ENCODE results near the gene POU2AF1.

The POU2AF1 gene

DNA sequence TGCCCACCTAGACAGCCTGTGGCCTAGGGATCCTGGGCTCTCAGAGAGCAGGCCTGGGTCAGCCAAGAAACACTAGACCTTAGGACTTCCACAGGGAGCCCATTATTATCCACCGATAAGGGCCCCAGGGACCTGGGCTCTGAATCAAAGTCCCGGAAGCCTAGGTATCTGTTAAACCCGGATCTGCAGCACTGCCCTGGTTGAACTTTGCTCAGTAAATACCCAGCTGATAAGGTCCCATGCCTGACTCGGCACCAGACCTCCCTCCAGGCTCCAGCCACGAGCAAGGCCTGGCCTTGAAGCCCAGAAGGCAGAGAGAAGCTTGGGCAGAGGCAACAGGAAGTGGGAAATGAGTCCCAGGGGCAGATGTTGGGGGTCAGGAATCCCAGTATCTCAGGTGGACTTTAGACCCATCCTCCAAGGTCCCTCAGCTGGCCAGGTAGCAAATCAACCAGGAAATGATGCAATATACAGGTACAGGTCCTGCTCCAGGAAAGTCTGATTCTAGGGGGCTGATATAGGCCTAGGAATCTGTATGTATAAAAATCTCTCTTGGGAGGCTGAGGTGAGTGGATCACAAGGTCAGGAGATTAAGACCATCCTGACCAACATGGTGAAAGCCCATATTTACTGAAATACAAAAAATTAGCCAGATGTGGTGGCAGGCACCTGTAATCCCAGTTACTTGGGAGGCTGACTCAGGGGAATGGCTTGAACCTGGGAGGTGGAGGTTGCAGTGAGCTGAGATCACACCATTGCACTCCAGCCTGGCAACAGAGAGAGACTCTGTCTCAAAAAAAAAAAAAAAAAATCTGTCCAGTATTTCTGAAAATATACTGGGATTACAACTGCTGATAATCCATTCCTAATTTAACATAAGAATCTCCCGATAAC is 18.7 kb downstream of the POU2AF1 start:
- no peak for DNase-seq

DNA sequence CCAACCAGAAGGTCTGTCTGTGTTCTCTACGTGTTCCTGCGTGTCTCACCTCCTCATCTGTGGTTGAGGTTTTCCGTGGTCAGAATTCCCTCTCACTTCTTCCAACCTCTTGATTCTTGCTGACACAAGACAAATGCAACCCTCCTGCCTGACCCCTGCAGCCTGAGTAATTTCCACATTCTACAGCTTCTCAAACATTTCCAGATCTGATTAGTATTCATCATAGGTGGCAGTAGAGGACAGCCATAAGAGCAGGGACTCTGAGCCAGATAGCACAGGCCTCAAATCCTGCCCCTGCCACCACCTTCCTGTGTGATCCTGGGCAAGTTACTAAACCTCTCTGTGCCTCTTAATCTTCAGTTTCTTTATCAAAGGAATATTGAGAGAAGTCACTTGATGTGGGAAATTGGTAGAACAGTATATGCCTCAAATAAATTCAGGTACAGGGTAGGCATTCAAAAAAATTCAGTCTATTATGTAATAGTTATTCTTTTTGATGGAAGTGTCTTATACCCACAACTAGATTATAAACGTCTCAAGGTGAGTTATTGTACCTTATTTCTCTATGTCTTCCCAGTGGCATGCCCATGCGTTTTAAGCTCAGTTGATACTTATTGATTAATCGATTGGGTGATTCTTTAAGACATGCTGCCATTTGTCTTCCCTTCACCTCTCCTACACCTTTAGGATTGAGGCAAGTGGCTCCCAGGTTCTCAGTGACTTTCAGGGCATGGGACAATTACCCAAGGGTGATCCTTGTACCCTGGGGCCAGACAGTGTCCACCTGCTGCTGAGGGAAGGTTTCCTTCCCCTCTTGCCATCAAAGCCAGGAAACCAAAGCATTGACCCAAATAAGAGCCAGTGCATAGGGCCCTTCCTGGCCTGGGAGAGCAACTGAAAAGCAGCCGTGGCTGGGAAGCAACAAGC is 19.6 kb downstream of the POU2AF1 start:
- no peak for DNase-seq

DNA sequence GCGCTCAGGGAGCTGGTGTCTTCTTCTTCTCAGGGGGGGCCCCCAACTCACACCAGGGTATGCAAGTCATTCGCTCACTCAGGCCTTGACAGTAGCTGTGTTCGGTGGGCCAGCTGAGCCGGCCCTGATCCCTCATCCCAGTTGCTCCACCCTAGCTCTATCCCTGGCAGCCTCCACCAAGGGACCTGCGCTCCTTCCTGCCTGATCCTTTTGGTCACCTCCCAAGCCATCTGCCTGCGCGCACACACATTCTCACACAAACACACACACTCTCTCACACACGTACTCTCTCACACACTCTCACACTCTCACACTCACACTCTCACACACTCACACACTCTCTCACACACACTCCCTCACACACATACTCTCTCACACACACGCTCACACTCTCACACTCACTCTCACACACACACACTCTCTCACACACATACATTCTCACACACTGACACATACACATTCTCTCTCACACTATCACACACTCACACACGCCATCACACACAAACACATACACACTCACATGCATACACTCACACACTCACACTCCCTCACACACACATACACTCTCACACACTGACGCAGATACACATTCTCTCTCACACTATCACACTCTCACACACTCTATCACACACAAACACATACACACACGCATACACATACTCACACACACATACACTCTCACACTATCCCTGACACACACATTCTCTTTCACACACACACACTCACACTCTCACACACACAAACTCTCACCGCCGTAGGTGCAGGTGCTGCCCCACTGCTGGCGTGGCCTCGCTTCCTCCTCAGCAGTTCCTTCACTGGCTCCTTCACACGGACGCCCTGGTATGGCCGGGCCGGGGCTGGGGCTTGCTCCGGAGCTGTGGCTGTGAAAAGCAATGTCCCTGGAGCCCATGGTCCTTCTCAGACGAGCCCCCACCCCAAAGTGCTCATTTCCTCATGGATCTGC is 20.8 kb downstream of the POU2AF1 start:
- DNase-seq = no peak

DNA sequence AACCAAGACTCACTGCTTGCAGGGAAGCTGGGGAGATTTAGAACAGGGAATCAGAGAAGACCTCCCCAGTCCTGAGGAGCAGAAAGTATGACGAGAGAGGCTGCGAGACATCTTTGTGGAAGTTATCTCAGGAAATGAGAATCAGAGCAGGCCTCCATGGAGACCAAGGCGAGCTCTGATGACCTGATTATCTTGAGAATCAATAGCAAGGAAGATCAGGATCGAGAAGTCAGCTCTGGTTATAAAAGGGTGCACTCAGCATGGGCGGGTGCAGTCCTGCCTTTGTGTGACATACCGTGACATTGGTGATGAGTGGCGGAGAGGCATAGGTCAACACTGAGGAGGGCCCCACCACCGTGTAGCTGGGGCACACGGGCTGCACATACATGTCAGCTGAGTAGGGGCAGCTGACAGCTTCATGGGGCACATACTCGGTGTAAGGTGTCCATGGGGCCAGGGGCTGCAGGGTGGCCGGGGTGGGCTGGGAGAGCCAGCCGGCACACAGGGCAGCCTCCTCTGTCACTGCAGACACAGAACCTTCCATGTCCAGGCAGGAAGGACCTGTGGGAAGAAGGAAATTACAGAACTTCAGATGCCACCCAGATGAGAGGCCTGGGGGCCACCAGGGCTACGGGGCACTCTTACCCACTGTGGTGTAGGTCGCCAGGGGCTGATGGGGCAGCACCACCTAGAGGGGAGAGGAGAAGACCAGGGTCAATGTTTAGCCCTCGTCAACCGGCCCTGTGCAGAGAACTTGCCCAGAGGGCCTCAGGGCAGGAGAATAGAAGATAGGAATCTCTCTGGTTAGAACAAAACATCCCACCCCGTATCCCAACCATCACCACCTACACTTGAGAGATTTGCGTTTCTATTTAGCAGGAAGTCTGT is 21.7 kb downstream of the POU2AF1 start:
- DNase-seq = no peak

DNA sequence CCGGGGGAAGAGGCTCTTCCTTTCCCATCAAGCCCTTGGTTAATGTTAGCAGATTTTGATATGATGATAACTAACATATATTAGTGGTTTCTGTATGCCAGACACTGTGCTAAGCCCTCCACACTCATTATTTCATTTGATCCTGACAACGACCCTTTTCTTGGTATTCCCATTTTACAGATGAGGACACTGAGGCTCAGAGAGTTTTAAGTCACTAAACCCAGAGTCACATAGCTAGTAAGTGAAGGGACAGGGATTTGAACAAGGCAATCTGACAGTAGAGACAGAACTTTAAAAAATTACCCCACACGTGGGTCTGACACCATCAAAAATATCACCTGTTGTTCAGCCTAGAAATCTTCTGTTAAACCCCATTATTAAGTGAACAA is 22.4 kb downstream of the POU2AF1 start:
- DNase-seq = no peak

DNA sequence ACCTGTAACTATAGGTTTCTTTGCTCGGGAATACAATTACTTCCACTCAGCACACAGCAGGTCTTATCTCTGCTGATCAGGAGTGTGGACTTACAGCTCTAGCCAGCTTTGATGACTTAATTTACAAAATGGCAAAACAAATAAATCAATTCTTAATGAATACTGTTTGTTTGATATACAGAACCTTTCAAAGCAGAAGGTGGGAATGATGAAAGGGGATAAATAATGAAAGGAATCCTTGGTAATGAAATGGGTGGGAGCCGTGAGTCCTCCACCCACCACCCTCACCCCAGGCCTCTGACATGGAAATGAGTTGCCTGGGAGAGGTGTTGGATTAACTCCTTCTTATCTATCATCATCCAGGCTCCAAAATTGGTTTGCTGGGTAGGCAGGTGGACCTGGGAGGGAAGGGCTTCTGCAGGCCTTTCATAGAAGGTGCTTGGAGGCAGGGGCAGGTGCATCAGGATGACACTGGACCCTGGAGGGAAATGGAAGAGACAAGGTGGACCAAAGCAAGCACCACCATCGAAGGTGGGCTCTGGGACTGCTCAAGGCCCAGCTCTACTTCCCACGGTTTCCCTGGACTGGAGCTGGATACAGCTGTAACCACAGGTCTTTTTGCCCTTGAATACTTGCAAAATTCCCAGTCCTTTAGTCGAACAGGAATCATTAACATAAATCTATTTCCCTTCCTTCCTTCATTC is 23.0 kb downstream of the POU2AF1 start:
- DNase-seq = no peak

DNA sequence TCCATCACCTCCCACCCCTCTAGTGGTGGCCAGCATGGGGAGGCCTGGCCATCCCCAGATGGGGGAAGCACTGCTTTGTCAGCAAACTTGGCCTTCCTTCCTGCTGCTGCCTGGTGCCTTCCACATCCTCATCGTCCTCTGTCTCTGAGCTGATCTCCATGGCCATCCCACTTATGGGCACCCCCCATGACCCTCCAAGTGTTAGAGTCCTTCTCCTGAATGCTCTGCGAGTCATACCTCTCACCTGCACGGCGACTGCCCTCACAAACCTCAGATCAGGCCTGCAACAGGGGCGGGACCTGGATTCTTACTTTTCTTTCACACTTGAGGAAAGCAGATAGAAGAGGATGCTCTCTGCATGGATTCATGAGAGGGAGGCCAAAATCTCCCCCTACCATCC is 24.0 kb downstream of the POU2AF1 start:
- DNase-seq = no peak

DNA sequence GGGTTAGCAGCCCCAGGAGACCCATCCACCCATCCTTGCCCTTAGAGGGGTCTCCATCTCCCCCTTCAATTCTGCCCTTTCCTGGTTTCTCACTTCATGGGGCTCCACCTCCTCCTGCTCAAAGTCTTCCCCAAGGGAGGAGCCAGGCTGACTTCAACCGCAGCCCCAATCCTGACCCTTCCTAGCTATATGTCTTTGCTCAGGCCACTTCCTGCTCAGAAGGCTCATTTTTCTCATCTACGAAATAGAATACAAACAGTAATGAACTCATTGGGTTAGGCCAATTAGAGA is 24.5 kb downstream of the POU2AF1 start:
- no peak for DNase-seq

DNA sequence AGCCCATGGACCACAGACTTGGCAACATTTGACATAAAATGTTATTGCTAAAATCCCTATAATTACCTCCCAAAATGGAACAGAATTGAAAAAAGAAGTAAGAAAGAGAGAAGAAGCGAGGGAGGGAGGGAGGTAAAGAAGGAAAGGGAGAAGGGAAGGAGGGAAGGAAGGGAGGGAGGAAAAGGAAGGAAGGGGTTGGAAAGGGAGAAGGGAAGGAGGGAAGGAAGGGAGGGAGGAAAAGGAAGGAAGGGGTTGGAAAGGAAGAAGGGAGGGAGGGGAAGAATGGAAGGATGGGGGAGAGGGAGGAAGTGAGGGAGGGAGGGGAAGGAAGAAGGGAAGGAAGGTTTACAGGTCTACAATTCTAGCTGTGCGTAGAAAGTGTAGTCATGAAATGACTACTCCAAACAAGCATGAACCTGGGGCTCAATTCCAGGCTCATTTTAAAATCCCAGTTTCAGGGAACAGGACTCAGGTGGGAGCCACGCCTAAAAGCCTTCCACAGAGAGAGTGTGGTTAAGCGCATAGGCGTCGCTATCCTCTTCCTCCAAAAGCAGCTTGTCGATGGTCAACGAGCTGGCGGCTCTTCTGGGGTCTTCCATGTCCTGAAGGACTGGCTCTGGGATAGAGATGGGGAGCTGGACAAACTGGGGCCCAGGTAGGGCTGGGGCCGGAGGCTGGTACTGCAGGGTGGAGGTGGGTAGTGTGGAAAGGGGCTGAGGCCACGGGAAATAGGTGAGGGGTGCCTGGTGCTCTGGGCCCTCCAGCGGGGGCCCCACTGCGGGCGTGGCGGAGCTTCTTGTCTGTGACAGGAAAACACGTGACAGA is 25.1 kb downstream of the POU2AF1 start:
- no peak for DNase-seq

DNA sequence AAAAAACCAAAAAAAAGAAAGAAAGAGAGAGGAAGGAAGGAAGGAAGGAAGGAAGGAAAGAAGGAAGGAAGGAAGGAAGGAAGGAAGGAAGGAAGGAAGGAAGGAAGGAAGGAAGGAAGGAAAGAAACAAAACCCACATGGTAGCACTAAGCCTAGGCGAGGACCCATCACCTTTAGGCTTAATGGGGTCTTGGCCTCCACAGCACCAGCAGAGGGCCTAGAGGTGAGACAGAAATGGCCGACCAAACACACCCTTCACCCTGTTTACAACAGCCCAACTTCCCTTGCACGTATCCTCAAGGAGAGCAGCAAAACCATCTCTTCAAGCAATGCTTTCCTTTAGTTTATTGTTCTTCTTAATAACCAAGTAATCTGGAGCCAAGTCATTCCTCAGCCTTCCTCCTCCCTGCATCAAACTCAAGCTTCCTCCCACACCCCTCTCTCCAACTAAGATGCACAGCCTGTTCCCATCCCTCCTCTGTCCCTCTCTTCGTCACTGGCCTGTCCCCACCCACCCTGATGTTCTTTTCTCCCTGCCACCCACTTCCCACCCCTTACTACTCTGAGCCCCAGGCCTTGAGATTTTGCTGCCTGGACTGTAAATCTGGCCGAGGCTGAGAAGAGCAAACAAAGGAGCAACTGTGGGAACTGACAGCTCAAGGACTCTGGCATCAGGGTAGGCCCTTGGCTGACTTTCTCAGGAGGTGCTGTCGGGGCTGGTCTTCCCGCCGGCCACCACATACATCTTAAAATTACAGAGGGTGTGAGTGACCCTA is 26.0 kb downstream of the POU2AF1 start:
- no peak for DNase-seq

DNA sequence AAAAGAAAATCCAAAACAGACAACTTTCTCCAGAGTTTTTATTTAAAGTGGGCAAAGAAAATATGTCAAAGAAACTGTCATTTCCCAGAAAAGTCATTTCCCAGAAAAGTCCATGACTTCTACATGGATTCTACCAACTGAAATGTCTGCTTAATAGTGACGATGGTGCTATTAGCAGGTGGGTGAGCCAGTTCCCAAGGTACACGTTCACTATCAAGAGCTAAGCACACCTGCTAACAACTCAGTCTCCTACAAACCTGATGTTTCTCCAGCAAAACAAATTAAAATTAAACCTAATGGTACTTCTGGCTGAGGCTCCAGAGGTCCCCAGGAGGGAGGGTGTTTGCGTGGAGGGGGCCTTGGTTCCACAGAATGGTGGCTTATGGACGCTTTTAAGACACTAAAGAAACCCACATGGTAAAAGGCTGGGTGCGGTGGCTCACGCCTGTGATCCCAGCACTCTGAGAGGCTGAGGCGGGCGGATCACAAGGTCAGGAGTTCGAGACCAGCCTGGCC is 26.8 kb downstream of the POU2AF1 start:
- DNase-seq = no peak

DNA sequence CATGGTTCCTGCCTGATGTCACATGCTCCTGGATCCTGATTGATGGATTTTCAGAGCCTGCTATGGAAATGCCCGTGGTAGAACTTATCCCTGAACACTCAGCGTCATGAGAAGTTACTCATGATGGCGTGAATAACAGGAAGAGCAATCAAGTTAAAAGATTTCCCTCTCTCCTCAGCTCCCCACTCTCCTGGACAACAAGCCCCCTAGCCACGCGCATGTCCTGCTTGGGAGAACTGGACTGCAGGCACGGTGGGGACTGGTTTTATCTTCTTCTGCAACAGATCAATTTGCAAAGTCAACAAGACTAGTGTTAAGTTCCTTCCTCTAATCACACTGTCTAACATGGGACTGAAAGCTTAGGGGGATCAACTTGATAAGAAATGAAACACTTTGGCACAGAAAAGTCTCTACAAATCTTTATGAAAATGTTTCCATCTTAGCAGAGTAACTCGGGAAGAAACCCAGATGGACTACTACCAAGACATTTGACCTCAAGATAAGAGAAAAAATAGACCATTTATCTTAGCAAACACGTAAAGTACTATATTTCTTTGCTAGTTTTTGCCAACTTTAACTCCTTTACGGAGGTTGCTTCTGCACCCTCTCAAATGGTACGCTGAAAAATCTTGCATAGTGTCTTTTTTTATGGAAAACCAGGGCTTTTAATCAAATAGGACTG is 27.6 kb downstream of the POU2AF1 start:
- DNase-seq = no peak

DNA sequence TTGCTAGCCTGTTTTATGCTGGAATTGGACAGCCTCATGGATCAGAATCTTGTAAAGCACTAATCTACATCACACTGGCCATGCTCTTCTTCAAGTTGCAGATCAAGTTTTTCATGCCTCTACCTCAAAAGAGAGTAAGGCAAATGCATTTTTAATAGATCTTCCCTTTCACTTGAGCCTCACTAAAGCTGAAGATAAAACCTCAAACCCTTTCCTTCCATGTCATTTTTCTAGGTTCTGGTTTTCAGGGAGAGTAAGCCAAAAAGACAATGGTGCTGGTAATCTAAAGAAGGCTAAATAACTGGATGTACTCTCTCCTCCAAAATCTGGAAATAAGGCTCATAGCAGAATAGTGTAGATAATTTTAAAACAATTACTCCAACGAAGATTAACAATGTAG is 28.3 kb downstream of the POU2AF1 start:
- DNase-seq = no peak

DNA sequence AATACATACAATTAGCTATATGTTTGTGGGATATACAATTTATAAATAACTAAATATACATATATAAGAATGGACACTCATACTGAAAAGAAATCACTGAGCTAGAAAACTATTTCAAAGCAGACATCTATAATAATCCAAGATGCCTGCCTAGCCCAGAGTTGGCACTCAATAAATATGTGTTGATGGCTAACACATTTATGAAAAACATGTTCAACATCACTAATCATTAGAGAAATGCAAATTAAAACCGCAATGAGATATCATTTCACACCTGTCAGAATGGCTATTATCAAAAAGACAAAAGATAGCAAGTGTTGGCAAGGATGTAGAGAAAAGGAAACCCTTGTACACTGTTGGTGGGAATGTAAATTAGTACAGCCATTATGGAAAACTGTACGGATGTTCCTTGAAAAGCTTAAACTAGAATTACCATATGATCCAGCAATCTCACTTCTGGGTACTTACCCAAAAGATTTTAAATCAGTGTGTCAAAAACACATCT is 29.8 kb downstream of the POU2AF1 start:
- DNase-seq = no peak

DNA sequence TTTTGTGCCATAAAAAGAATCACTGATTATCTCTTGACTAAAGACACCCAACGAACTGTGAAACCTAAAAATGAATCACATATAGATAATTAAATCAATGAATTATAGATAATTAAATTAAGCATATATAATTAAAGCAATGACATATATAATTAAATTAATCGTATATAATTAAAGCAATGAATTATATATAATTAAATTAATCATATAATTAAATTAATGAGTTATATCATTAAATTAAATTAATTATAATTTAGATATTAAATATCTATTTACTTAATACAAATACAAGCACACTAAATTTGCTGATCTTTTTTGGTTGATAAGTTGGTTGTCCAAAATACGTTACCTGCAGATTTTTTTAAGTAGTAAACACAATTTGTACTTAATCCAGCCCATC is 30.9 kb downstream of the POU2AF1 start:
- DNase-seq = no peak

DNA sequence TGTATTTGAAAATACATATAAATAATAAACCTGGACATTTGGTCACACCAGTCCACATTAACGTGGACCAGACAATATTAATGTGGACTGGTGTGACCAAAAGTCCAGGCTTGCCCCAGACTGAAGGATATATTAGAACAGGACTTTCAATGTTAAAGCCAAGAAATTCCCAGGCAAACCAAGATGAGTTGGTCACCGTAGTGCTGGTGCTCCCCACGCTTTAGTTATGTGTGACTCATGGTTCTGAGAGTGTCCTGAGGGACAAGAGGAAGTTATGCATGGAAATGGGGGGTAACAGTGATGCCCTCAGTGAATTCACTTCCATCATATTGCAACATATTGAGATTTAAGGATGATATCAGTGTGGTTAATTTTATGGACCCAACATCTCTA is 31.4 kb downstream of the POU2AF1 start:
- no peak for DNase-seq

DNA sequence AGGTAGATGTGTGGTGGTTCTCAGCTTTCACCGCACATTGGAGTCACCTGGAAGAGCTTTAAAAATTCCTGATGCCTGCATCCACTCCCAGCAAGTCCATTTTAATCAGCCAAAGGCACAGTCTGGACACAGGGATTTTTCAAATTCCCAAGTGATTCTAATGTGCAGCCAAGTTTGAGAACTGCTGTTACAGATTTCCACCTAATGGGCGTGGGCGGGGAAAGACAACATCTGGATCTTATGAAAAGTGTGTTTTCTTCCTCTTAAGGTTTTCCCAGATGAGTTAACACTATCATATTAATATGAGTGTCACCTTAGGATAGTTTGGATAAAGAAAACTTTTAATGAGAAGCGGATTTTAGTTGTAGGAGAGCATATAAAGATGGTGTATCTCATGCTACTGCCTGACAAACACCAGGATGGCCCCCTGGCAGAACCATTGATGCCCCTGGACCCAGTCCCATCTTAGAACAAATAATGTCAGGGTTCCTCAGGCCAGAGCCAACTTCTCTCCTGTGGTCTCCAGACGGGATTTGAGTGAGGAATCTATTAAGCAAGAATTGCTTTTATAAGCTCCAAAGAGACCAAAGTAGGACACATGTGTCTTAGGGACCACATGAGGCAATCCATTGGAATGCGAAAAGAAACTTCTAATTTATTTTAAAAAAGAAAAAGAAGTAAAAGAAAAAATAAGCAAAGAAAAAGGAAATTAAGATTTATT is 31.9 kb downstream of the POU2AF1 start:
- no peak for DNase-seq

DNA sequence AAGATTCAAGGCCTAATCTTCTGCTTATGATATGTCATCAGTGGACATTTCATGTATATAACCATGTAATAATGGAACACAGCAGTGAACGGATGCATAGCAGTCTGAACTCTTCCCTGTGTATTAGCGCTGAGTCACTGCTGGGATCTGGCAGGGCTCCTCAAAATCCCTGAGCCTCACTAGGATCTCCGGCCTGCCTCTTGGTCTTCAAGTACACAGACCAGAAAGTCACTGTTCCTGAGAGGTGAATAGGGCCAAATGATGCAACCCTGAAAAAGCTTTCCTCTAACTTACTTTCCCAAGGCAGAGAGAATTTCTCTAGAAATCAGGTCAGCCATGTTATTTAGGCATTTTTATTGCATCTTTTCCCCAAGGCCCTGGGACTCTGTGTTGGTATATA is 35.0 kb downstream of the POU2AF1 start:
- DNase-seq = no peak
